AG09319 (cell line): ENCODE data around the gene EWSR1.

Experiments used
- DNase-seq: peaks from one replicate; pipeline ENCODE4 v3.0.0-alpha.2; 2010; ENCODE audit warnings: low read depth; ENCODE audit errors: extremely low read depth
- CTCF ChIP-seq: IDR thresholded peaks from 2 replicates; pipeline ENCODE4 v1.5.1; 2011; ENCODE audit warnings: low read depth, mild to moderate bottlenecking, inconsistent platforms, low read length, moderate library complexity

Gene EWSR1

GRCh38 chr22:29268511-29269229 is 602 bp downstream of the EWSR1 start:
- no peak for TF ChIP-seq CTCF

GRCh38 chr22:29269230-29269604 is 1.1 kb downstream of the EWSR1 start:
- no peak for DNase-seq
- TF ChIP-seq CTCF: no peak

More at GRCh38 chr22:29268511-29269229, 602 bp downstream of the EWSR1 start:
- no peak for DNase-seq

GRCh38 chr22:29269731-29270474 is 1.8 kb downstream of the EWSR1 start:
- no peak for DNase-seq

GRCh38 chr22:29270475-29271271 is 2.6 kb downstream of the EWSR1 start:
- DNase-seq: no peak
- TF ChIP-seq CTCF: no peak

More at GRCh38 chr22:29269731-29270474, 1.8 kb downstream of the EWSR1 start:
- TF ChIP-seq CTCF: no peak

- TF ChIP-seq CTCF: no peak
- no peak for DNase-seq
Measured at GRCh38 chr22:29272624-29273023, 4.6 kb downstream of the EWSR1 start.

- no peak for TF ChIP-seq CTCF
- no peak for DNase-seq
Measured at GRCh38 chr22:29275167-29275566, 7.1 kb downstream of the EWSR1 start.
